ENCODE data around the gene ZMYND11. TPM values are rescaled to one million over a fixed set of nuclear protein-coding genes. Genes with fewer than 3 reads are reported as not detected.

The ZMYND11 gene
- total and polyA plus RNA-seq, 7 donors: 21.5 to 138 (median 112) TPM

DNA sequence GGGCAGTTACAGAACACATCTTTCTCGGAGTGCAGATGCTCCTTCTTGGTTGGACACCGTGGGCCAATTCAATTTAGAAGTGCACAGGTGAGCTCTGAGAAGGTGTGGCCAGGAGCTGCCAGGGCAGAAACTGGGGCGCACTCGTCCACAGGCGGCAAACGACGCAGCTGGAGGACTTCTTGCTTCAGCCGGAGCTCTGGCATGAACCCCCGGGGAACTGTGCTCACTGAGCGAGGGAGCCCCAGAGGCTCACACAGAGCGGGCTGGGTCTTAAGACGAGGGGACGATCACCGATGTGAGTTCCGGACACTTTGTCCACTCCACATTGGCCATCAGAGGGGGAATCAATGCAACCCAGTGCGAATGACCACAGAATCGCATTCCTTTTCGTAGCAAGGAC is 140.4 kb downstream of the ZMYND11 start:
- TF ChIP-seq CTCF (IDR thresholded peaks at IDR 0.05) (no peak), POLR2AphosphoS5 (IDR thresholded peaks at IDR 0.05) (no peak), POLR2A (IDR thresholded peaks at IDR 0.05) (no peak), EP300 (IDR thresholded peaks at IDR 0.05) (no peak)
- 94 to 96% methylated on average over 18 of the region's 18 CpGs for WGBS, 2 donors
- Histone ChIP-seq H3K9me3 (no peaks in the 10 kb centered on the region), H3K27me3 (no peaks in the 10 kb centered on the region), H3K4me1 (no peaks in the 10 kb centered on the region), H3K27ac (no peak overlapping the region), H3K36me3 (peaks cover 19 to 66% (median 24%) of the 10 kb centered on the region in 4 donors), H3K4me3 (no peak overlapping the region)
- no peak for DNase-seq
- intact Hi-C loops (cut with DNase I): no loop called here

GRCh38 chr10:277963-278362 is 142.7 kb downstream of the ZMYND11 start:
- no peak for DNase-seq
- peaks cover 0 to 5% (median 0%) of the 10 kb centered on the region in 4 donors for H3K4me1 ChIP-seq
- no peaks in the 10 kb centered on the region for H3K27me3 ChIP-seq
- H3K27ac ChIP-seq: no peak overlapping the region
- H3K36me3 ChIP-seq: peaks cover 28 to 83% (median 36%) of the 10 kb centered on the region in 4 donors
- intact Hi-C loops (cut with DNase I): no loop called here
- WGBS, 2 donors: 97 to 98% methylated on average over 19 of the region's 19 CpGs
- TF ChIP-seq POLR2A (IDR thresholded peaks at IDR 0.05) (no peak), POLR2AphosphoS5 (IDR thresholded peaks at IDR 0.05) (no peak), EP300 (IDR thresholded peaks at IDR 0.05) (no peak)
- no peaks in the 10 kb centered on the region for H3K9me3 ChIP-seq
- no peak overlapping the region for H3K4me3 ChIP-seq

DNA sequence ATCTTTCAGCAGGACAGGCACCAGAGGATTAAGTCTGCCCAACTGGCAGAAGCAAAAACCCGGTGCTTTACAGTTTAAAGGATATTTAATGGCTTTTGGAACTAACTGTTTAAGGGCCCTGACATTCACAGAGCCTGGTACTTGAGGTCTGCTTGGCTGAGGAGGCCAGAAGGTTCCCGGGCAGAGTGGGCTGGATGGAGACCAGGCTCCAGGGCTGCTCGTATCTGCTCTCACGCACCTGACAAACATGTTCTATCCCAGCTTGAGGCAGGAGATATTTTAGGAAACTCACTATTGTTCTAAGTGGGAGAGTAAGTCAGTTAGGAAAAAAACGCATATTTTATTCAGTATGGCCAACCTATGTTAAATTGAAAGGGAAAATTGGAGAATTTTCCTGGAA is 143.5 kb downstream of the ZMYND11 start:
- no peak overlapping the region for H3K27ac ChIP-seq
- no peaks in the 10 kb centered on the region for H3K27me3 ChIP-seq
- no peak for DNase-seq
- TF ChIP-seq POLR2A (IDR thresholded peaks at IDR 0.05): no peak
- TF ChIP-seq EP300 (IDR thresholded peaks at IDR 0.05): no peak
- no peak for TF ChIP-seq POLR2AphosphoS5 (IDR thresholded peaks at IDR 0.05)
- no peak for TF ChIP-seq CTCF (IDR thresholded peaks at IDR 0.05)
- intact Hi-C loops (cut with DNase I): no loop called here
- peaks cover 0 to 5% (median 0%) of the 10 kb centered on the region in 4 donors for H3K4me1 ChIP-seq
- H3K9me3 ChIP-seq: no peaks in the 10 kb centered on the region
- H3K4me3 ChIP-seq: no peak overlapping the region
- WGBS, 2 donors: 94 to 95% methylated on average over 5 of the region's 5 CpGs
- H3K36me3 ChIP-seq: peaks cover 34 to 87% (median 42%) of the 10 kb centered on the region in 4 donors

DNA sequence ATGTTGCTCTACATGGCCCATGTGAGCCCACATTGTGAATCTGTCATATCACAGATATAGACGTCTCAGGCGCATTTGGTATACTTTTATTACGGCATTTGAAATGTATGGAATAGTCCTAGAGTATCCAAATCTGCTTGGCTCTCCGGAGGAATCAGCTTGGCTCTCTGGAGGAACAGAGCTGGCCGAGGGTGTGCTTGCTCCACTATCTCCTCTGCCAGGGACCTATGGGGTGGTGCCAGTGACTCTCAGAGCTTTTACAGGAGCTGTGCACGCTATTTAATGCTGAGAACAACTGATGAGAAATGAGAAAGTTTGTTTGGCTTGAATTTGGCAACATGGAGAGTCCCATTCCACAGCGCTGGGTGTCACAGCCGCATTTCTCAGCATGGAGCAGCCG is 144.0 kb downstream of the ZMYND11 start:
- TF ChIP-seq POLR2A (IDR thresholded peaks at IDR 0.05): no peak
- no peak for TF ChIP-seq EP300 (IDR thresholded peaks at IDR 0.05)
- TF ChIP-seq POLR2AphosphoS5 (IDR thresholded peaks at IDR 0.05): no peak
- TF ChIP-seq CTCF (IDR thresholded peaks at IDR 0.05): no peak
- intact Hi-C loops (cut with DNase I): no loop called here
- Histone ChIP-seq H3K27me3 (no peaks in the 10 kb centered on the region), H3K36me3 (peaks cover 34 to 92% (median 44%) of the 10 kb centered on the region in 4 donors), H3K27ac (no peak overlapping the region), H3K4me1 (peaks cover 0 to 5% (median 0%) of the 10 kb centered on the region in 4 donors), H3K9me3 (no peaks in the 10 kb centered on the region), H3K4me3 (no peak overlapping the region)
- no peak for DNase-seq
- 93 to 95% methylated on average over 9 of the region's 9 CpGs for WGBS, 2 donors

- no peak overlapping the region for H3K4me3 ChIP-seq
- TF ChIP-seq POLR2A (IDR thresholded peaks at IDR 0.05) (no peak), EP300 (IDR thresholded peaks at IDR 0.05) (no peak), POLR2AphosphoS5 (IDR thresholded peaks at IDR 0.05) (no peak), CTCF (IDR thresholded peaks at IDR 0.05) (no peak)
- WGBS, 2 donors: 91 to 95% methylated on average over 10 of the region's 10 CpGs
- H3K27me3 ChIP-seq: no peaks in the 10 kb centered on the region
- intact Hi-C loops (cut with DNase I): no loop called here
- DNase-seq: no peak
- H3K36me3 ChIP-seq: peaks cover 34 to 96% (median 46%) of the 10 kb centered on the region in 4 donors
- H3K4me1 ChIP-seq: peaks cover 0 to 5% (median 0%) of the 10 kb centered on the region in 4 donors
- no peak overlapping the region for H3K27ac ChIP-seq
- H3K9me3 ChIP-seq: no peaks in the 10 kb centered on the region
Measured at GRCh38 chr10:279655-280054, 144.4 kb downstream of the ZMYND11 start.

All from sigmoid colon (tissue), 7 donors.